ENCODE data around the gene IER5. TPM values are rescaled to one million over a fixed set of nuclear protein-coding genes. Genes with fewer than 3 reads are reported as not detected.

IER5 gene
- total and polyA plus RNA-seq, 2 of the 13 experiments (the other 11 are each of a cell fraction or from before 2014, with no cell fraction given), result 2.5 to 3.5 TPM

DNA sequence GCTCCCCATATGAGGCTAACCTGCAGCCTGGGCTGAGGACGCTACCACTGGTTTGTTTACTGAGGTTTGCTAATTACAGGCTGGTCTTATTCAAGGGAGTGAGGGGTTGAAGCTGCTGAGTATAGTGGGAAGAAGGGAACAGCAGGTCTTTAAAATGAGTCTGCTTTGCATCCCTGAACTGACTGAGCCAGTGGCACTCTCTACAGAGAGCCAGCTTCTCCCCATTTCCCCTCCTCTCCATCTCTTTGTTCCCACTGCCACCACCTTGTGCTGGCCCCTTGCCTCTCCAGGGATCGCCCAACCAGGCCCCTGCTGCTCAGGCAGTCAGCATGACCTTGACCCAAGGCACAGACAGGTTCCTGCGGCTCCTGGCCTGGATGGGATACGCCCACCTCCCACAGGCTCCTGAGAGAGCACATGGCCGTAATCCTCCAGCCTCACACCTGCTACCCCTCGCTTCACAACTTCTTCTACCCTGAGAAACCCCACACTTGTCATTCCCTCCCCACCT is 45.0 kb downstream of the IER5 start (continued):
- TF ChIP-seq ZNF3 (CRISPR knock-in tag; IDR thresholded peaks at IDR 0.05) (no peak), ZNF484 (CRISPR knock-in tag; IDR thresholded peaks at IDR 0.05; ENCODE audit: borderline replicate concordance, low read depth) (no peak), GABPA (IDR thresholded peaks at IDR 0.05; ENCODE audit: low read depth, low read length) (no peak), GABPA (CRISPR knock-in tag; IDR thresholded peaks at IDR 0.05; ENCODE audit: low read depth) (no peak), PHF20 (CRISPR knock-in tag; IDR thresholded peaks at IDR 0.05) (no peak; the same call in 1 of the 2 replicates), ZNF343 (CRISPR knock-in tag; IDR thresholded peaks at IDR 0.05) (no peak), ZNF577 (CRISPR knock-in tag; IDR thresholded peaks at IDR 0.05; ENCODE audit: borderline replicate concordance, low read depth) (no peak), GLI4 (CRISPR knock-in tag; IDR thresholded peaks at IDR 0.05; ENCODE audit: borderline replicate concordance) (no peak), ZNF614 (CRISPR knock-in tag; IDR thresholded peaks at IDR 0.05; ENCODE audit: borderline replicate concordance) (no peak), ZNF33A (CRISPR knock-in tag; IDR thresholded peaks at IDR 0.05; ENCODE audit: borderline replicate concordance) (no peak), JDP2 (CRISPR knock-in tag; IDR thresholded peaks at IDR 0.05; ENCODE audit: borderline replicate concordance) (no peak), RELA (CRISPR knock-in tag; IDR thresholded peaks at IDR 0.05) (no peak), ZFX (CRISPR knock-in tag; IDR thresholded peaks at IDR 0.05; ENCODE audit: low read depth) (peak; percentile 55)
- TF ChIP-seq, protein P1, sequence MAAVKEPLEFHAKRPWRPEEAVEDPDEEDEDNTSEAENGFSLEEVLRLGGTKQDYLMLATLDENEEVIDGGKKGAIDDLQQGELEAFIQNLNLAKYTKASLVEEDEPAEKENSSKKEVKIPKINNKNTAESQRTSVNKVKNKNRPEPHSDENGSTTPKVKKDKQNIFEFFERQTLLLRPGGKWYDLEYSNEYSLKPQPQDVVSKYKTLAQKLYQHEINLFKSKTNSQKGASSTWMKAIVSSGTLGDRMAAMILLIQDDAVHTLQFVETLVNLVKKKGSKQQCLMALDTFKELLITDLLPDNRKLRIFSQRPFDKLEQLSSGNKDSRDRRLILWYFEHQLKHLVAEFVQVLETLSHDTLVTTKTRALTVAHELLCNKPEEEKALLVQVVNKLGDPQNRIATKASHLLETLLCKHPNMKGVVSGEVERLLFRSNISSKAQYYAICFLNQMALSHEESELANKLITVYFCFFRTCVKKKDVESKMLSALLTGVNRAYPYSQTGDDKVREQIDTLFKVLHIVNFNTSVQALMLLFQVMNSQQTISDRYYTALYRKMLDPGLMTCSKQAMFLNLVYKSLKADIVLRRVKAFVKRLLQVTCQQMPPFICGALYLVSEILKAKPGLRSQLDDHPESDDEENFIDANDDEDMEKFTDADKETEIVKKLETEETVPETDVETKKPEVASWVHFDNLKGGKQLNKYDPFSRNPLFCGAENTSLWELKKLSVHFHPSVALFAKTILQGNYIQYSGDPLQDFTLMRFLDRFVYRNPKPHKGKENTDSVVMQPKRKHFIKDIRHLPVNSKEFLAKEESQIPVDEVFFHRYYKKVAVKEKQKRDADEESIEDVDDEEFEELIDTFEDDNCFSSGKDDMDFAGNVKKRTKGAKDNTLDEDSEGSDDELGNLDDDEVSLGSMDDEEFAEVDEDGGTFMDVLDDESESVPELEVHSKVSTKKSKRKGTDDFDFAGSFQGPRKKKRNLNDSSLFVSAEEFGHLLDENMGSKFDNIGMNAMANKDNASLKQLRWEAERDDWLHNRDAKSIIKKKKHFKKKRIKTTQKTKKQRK (IDR thresholded peaks at IDR 0.05; ENCODE audit: low read length), result no peak
- TF ChIP-seq, protein P2, sequence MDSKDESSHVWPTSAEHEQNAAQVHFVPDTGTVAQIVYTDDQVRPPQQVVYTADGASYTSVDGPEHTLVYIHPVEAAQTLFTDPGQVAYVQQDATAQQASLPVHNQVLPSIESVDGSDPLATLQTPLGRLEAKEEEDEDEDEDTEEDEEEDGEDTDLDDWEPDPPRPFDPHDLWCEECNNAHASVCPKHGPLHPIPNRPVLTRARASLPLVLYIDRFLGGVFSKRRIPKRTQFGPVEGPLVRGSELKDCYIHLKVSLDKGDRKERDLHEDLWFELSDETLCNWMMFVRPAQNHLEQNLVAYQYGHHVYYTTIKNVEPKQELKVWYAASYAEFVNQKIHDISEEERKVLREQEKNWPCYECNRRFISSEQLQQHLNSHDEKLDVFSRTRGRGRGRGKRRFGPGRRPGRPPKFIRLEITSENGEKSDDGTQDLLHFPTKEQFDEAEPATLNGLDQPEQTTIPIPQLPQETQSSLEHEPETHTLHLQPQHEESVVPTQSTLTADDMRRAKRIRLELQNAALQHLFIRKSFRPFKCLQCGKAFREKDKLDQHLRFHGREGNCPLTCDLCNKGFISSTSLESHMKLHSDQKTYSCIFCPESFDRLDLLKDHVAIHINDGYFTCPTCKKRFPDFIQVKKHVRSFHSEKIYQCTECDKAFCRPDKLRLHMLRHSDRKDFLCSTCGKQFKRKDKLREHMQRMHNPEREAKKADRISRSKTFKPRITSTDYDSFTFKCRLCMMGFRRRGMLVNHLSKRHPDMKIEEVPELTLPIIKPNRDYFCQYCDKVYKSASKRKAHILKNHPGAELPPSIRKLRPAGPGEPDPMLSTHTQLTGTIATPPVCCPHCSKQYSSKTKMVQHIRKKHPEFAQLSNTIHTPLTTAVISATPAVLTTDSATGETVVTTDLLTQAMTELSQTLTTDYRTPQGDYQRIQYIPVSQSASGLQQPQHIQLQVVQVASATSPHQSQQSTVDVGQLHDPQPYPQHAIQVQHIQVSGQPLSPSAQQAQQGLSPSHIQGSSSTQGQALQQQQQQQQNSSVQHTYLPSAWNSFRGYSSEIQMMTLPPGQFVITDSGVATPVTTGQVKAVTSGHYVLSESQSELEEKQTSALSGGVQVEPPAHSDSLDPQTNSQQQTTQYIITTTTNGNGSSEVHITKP (CRISPR knock-in tag; IDR thresholded peaks at IDR 0.05; ENCODE audit: low read depth), result peak; percentile 96
- TF ChIP-seq, protein P3, sequence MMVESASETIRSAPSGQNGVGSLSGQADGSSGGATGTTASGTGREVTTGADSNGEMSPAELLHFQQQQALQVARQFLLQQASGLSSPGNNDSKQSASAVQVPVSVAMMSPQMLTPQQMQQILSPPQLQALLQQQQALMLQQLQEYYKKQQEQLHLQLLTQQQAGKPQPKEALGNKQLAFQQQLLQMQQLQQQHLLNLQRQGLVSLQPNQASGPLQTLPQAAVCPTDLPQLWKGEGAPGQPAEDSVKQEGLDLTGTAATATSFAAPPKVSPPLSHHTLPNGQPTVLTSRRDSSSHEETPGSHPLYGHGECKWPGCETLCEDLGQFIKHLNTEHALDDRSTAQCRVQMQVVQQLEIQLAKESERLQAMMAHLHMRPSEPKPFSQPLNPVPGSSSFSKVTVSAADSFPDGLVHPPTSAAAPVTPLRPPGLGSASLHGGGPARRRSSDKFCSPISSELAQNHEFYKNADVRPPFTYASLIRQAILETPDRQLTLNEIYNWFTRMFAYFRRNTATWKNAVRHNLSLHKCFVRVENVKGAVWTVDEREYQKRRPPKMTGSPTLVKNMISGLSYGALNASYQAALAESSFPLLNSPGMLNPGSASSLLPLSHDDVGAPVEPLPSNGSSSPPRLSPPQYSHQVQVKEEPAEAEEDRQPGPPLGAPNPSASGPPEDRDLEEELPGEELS (CRISPR knock-in tag; IDR thresholded peaks at IDR 0.05), result 0 out of 2 replicates have a peak, but pooled peaks have one; percentile 15
- TF ChIP-seq, protein P4, sequence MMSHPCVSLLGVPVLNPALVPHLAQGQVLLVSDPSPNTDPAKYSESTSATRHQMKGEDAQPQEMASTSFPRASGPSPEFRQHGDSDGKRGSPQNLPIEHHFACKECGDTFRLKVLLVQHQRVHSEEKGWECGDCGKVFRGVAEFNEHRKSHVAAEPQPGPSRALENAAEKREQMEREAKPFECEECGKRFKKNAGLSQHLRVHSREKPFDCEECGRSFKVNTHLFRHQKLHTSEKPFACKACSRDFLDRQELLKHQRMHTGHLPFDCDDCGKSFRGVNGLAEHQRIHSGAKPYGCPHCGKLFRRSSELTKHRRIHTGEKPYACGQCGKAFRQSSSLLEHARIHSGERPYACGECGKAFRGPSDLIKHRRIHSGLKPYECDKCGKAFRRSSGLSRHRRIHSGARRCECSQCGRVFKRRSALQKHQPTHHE (CRISPR knock-in tag; IDR thresholded peaks at IDR 0.05; ENCODE audit: borderline replicate concordance), result no peak
- TF ChIP-seq, protein P5, sequence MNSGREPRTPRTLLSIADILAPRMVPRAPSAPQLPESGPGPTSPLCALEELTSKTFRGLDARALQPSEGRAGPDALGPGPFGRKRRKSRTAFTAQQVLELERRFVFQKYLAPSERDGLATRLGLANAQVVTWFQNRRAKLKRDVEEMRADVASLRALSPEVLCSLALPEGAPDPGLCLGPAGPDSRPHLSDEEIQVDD (CRISPR knock-in tag; IDR thresholded peaks at IDR 0.05; ENCODE audit: borderline replicate concordance), result no peak
